GM19328 (cell line): ENCODE measurements around the gene SHANK1.

ENCODE experiments used
- ATAC-seq: cut with Tn5 transposase; IDR thresholded peaks from one replicate; pipeline ENCODE4 v1.9.1; 2021; ENCODE audit warnings: mild to moderate bottlenecking, moderate library complexity; ENCODE audit not compliant: unreplicated experiment

SHANK1 gene

DNA sequence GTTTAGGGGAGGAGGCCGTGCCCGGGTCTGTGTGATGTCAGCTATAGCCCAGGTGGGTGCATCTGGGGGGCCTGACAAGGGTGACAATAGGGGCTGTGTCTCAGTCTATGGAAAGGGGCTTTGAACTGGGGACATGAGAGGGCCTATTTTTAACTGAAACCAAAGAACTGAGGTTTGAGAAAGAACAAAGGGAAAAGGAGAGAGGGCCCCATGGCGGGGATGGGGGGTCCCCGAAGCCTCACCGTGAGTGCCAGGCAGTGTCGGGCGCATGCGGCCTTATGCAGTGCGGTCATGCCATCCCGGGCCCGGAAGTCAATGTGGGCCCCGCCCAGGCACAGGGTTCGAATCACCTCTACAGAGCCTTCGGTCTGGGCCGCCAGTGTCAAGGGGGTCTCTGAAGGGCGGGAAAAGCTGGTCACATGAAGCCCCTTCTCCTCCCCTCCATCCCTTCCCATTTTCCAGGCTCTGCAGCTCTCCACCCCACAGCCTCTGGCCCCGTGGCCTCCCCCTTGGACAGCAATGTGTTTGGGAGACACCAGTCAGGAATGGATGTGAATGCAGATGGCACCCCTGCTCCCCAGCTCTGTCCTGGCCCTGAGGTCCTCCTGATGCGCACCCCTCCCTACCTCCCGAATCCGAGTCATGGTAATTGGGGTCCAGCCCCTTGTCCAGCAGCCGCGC, 5.9 kb downstream of the SHANK1 start:
- no peak for ATAC-seq

GRCh38 chr19:50712833-50713232, 6.8 kb downstream of the SHANK1 start:
- ATAC-seq = no peak

DNA sequence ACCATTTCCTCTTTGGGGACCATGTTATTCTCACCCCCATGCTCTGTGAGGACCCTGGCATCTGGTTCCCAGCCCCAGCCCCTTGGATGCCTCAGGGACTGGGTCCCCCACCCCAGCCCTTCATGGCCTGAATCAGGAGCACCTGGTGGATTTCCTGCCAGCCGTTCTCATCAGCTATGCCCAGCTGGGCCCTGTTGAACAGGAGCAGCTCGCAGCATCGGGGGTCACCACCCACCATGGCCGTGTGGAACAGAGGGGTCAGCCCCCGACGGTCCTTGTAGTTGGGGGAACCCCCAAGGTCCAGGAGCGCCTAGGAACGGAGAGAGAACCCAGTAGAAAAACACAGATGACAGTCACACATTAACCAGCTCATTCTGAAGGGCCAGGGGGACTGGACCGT, 7.8 kb downstream of the SHANK1 start:
- ATAC-seq = no peak

DNA sequence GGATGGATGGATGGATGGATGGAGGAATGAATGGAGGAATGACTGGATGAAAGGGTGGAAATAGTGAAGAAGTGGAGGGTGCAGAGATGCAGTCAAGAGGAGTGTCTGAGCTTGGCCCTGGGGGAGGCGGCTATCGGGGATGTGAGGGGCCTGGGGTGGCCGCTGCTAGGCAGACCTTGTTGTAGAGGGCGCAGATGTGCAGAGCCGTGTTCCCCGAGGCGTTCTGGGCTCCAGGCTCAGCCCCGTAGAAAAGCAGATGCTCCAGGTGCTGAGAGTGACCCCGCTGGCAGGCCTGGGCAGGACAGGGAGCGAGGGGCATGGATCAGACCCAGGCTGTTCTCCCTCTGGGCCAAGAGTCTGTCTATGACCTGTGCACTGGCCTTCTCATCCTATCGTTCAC, 8.4 kb downstream of the SHANK1 start:
- no peak for ATAC-seq

- no peak for ATAC-seq
Measured at GRCh38 chr19:50710612-50711011, 9.0 kb downstream of the SHANK1 start.

GRCh38 chr19:50710094-50710493, 9.5 kb downstream of the SHANK1 start:
- ATAC-seq = no peak

- no peak for ATAC-seq
Measured at GRCh38 chr19:50708179-50708879, 11.3 kb downstream of the SHANK1 start.

GRCh38 chr19:50706387-50706786, 13.2 kb downstream of the SHANK1 start:
- ATAC-seq = no peak

GRCh38 chr19:50705422-50706019, 14.1 kb downstream of the SHANK1 start:
- no peak for ATAC-seq

- no peak for ATAC-seq
Measured at GRCh38 chr19:50703915-50704796, 15.4 kb downstream of the SHANK1 start.

DNA sequence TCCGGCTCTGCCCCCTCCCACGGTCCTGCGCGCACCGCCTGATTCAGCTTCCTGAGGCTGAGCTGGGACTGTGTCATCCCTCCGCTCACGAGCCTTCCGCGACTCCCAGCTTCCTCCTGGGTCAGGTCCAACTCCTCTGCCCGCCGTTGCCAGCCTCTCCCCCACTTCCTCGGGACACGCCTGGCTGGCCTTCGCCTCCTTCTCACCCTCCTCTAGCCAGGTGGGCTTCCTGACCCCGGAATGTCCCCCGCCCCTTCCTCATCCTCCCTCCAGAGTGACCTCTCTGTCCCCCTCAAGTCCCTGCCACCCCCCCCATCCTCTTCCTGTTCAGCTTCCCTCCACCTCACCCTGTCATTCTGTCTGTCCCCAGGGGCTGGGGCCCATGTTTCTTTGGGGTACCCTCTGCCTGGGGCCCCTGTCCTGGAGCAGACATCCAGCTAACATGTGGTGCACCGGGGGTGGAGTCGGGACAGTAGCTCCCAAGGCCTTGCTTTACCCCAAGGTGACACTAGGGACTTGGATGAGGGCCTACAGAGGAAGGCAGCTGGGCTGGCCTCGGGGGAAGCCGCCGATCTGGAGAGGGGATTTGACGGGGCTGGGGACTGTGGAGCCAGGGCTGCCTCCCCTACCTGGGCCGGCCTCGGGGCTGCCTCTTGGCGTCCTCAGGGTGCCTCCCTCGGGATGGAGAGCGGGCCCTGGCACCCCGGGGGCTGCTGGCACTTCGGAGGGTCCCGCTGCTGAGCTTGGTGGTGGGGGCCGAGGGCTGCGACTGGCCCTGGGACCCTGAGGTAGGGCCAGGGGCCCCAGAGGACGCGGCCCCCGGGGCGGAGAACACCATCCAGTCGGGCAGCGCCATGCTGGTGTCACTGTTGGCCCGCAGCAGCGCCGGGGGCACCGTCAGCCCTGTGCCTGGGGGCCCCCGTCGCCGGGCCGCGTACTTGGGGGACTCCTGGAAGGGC, 16.5 kb downstream of the SHANK1 start:
- ATAC-seq = no peak

DNA sequence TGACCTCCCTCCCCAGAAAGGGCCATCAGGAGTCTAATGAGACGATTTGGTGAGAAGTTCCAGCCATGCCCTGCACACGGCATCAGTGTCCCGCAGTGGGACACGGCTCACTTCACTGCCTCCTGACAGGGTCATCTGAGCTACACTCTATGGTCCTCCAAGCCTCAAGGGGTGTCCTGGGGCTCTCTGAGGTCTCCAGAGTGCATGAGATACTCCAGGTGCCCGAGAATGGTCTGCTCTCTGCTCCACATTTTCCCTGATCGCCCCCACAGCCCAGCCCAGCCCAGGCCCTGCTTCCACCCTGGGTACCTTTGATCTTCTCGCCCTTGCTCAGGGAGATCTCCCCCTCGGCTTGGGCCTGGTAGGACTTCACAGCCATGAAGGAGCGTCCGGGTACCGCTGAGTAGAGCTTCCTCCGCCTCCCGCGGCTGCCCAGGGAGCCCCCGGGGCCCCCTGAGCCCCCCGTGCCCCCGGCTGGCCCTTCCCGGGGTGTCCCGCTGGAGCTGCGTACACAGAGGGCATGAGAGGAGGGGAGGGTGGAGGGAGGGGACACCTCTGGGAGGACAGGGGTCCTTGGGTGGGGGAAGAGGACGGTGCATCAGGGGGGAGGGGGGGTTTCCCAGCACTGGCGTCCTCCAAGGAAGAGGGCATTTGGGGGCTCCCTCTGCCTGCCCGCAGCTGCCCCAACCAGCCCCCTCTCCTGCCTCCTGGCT, 17.3 kb downstream of the SHANK1 start:
- no peak for ATAC-seq

DNA sequence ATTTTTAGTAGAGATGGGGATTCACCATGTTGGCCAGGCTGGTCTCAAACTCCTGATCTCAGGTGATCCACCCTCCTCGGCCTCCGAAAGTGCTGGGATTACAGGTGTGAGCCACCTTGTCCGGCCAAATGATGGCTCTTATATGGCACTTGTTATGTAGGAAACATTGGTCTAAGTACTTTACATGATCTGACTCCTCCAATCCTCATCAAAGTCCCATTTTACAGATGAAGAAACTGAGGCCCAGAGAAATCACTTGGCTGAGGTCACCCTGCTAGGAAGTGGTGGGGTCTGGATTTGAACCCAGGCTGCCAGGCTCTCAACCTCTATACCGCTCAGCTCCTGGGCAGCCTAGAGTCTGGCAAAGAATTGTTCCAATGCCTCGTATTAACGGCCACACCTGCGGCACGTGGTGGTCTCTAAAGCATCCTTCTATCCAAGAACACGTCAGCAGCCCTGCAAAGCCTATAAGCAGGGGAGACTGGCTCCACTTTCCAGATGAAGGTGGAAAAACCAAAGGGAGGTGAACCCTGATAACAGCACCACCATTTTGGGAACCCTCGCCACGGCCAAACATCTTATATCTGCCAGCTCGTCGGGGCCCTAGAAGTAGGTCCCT, 18.1 kb downstream of the SHANK1 start:
- ATAC-seq = no peak

- no peak for ATAC-seq
Measured at GRCh38 chr19:50697414-50698124, 22.0 kb downstream of the SHANK1 start.

DNA sequence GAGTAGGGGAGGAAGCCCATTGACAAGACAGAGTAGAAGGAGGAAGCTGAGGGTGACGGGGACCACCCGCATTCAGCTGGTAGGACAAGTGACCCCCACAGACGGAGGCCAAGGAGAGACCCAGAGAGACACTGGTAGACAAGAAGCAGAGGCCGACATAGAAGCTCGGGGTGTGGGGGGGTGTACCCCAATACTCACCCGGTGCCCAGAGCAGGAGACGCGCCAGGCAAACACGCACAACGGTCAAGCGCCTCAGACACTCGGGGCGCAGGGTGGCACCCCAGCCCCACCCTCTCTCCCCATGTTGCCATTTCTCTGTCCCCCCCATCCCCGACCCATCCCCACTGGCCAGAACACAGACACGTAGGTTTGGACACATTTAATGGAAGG, 23.5 kb downstream of the SHANK1 start:
- no peak for ATAC-seq

- ATAC-seq = no peak
Measured at GRCh38 chr19:50695251-50696093, 24.1 kb downstream of the SHANK1 start.

- ATAC-seq = no peak
Measured at GRCh38 chr19:50694815-50695145, 24.8 kb downstream of the SHANK1 start.
